ENCODE data around the gene GJD4.

DNA sequence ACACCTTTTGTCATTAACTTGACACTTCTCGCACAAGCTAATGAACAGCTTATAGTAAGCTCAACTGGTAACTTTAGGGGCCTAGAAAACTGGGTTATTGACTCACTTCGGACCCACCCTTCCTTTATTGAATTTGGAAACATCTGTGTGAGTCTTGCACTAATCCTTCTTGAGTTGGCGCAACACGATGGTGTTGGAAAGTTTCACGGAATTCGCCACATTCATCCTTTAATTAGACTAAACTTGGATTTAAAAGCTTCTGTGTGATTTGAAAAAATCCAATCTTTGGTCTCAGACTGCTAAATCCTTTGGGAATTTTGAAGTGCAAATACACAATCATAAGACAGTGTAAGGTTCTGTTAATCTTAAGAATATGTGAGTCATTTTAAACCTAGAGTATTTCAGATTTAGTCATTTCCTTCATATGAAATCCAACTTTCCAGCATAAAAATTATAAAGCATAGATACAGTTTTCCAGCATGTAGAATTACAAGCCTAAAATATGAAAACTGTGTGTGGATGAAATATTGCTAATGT is 21.9 kb downstream of the GJD4 start:
- TF ChIP-seq CTCF (IDR thresholded peaks at IDR 0.05) (no peak), POLR2A (IDR thresholded peaks at IDR 0.05) (no peak)
